Stimulated activated memory B cell treated with anti-CD40 and anti-IgM and Interleukin-4, amounts not matched to agents 10 μg/mL and 1 μg/mL and 100 μg/mL, for 72 hours (primary cell): ENCODE measurements around the gene CTDP1.
"Not testable (repeated sequence)": the region's sequence is repeated elsewhere in the genome, so short reads cannot be mapped to it uniquely, and the experiment has no call there.

Source experiments
- ATAC-seq: fragments of 150-1000 bp; cut with Tn5 transposase; 2 replicates; pipeline ENCODE4 v1.10.0; 2021
- H3K27ac Mint-ChIP-seq: one replicate; pipeline ENCODE4 v1.8.0; 2022; ENCODE audit warnings: mild to moderate bottlenecking, mixed read lengths
- H3K27me3 Mint-ChIP-seq: one replicate; pipeline ENCODE4 v1.8.0; 2022; ENCODE audit warnings: mixed read lengths
- H3K36me3 Mint-ChIP-seq: one replicate; pipeline ENCODE4 v1.8.0; 2022; ENCODE audit warnings: mixed read lengths
- H3K4me1 Mint-ChIP-seq: one replicate; pipeline ENCODE4 v1.8.0; 2022; ENCODE audit warnings: mixed read lengths
- H3K4me3 Mint-ChIP-seq: one replicate; pipeline ENCODE4 v1.8.0; 2022; ENCODE audit warnings: mild to moderate bottlenecking, moderate library complexity, mixed read lengths
- H3K9me3 Mint-ChIP-seq: one replicate; pipeline ENCODE4 v1.8.0; 2022; ENCODE audit warnings: mixed read lengths

CTDP1 gene

DNA sequence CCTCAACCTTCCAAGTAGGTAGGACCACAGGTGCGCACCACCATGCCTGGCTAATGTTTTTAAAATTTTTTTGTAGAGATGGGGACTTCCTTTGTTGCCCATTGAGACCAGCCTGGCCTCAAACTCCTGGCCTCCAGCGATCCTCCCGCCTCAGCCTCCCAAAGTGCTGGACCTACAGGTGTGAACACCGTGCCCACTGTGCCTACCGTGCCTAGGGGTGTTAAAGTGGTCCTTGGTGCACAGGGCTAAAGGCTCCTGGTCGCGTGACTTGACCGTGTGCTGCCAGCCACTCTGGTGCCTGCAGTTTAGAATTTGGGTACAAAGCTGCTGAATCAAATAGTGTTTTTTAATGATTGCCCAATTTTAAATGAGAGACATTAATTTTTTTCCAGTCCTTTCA lies 67.1 kb downstream of the CTDP1 start:
- Mint-ChIP-seq H3K4me1 (no peaks in the 10 kb centered on the region), H3K27ac (no peak overlapping the region), H3K9me3 (peaks cover 7% of the 10 kb centered on the region), H3K4me3 (no peak overlapping the region), H3K36me3 (peaks cover 72% of the 10 kb centered on the region), H3K27me3 (no peaks in the 10 kb centered on the region)
- no peak for ATAC-seq

DNA sequence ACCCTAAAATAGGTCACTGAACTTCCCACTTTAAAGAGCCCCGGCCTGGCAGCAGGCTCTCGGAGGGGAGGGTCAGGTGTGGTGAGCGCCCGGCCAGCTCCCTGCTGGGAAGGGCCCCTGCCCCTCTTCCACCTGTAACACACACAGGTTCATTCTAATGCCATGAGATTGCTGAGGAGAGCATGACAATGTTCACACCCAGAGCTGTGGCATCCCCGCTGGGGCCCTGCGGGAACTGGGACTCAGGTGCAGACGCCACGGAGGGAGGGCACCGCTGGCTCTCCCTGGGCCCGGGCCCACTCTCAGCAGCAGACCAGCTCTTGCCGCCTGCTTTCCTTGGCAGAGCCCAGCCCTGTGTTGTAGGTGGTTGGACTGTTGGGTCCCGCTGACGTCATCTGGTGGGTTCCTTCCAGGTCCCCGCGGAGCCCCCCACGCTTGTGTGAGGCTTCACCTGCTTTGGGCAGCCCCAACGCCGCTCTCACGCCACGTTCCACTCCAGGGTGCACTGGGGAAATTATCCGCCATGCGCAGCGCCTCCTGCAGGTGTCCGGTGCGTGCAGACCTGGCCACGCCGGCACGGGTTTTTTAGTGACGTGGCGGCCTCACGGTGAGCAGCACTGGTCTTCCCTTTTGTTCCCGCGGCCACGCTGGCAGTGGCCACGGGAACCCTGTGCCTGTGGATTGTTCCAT lies 67.7 kb downstream of the CTDP1 start:
- no peak for ATAC-seq
- H3K27me3 Mint-ChIP-seq: no peaks in the 10 kb centered on the region
- peaks cover 68% of the 10 kb centered on the region for H3K36me3 Mint-ChIP-seq
- no peaks in the 10 kb centered on the region for H3K4me1 Mint-ChIP-seq
- H3K4me3 Mint-ChIP-seq: no peak overlapping the region
- peaks cover 7% of the 10 kb centered on the region for H3K9me3 Mint-ChIP-seq
- no peak overlapping the region for H3K27ac Mint-ChIP-seq

DNA sequence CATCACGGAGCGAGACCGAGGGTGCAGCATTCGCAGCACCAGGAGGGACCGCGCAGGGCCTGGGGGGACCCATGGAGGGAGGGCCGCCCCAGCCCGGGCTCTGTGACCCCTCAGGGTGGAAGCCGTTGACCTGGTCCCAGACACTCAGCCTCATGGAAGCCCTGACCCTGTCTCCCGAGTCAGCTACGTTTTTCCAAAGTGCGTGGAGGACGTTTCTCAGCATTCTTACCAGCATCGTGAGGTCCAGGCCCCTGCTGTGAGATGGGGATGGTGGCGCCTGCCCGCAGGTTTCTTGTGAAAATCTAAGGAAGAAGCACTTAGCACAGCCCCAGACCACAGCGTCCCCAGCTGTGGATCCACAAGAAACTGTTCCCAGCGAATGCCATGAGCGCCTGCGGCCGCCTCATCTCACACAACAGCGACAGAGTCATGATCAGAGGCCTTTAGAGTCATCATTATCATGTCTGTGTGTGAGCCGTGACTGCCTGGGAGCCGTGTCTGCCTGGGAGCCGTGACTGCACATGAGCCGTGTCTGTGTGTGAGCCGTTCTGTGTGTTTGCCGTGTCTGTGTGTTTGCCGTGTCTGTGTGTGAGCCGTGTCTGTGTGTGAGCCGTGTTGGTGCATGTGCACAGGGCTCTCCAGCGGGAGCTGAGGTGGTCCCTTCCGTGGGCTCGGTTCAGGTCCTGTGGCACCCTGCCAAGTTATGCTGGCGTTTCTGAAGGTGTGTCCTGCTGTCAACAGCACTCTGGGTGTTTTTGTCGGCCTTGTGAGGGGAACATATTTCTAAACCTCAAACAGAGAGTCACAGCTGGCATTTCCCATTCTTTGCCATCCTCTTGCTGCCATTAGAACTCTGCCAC lies 68.9 kb downstream of the CTDP1 start:
- Mint-ChIP-seq H3K27ac (no peak overlapping the region), H3K4me1 (no peaks in the 10 kb centered on the region)

DNA sequence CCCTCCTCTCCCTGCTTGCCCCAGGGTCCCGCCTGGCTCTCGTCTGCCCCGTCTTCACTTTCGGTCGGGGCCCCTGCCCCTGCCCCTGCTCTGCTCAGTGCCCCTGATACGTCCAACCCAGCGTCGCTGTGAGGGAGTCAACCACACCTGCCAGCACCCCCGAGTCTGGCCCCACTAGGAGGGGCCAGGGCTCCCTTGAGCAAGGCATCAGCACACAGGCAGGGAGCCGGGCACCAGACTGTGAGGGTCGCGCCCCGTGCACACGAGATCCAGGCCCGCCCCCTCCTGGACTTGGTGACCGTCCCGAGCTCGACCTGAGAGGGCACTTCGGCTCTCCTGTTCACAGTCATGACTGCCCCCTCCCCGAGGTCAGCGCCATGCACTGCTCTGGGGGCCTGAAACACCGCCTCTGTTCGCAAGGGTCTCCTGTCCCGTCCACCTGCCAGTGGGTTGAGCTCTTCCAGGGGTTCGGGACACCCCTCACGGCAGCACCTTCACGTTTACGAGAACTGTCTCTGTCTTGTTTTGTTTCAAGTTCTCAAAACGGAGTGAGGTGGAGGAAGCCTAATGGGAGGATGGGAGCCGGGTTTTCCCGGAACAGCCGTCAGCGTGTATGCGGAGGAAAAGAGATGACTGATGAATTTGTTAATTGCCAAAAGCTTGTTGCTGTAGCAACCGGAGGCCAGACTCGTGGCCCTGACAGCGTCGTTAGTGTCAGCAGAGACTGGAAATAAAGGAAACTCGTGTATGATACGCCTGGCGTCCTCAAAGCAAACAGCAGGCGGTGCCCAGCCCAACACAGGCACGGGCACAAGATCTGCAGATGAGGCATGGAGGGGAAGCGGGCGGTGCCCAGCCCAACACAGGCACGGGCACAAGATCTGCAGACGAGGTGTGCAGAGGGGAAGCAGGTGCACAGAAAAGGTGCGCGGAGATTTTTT lies 69.9 kb downstream of the CTDP1 start:
- no peak for ATAC-seq
- Mint-ChIP-seq H3K9me3 (peaks cover 2% of the 10 kb centered on the region), H3K4me1 (no peaks in the 10 kb centered on the region), H3K27ac (no peak overlapping the region), H3K4me3 (no peak overlapping the region), H3K36me3 (peaks cover 61% of the 10 kb centered on the region), H3K27me3 (no peaks in the 10 kb centered on the region)

More for the DNA sequence above, 68.9 kb downstream of the CTDP1 start:
- Mint-ChIP-seq H3K27me3 (no peaks in the 10 kb centered on the region), H3K9me3 (peaks cover 7% of the 10 kb centered on the region), H3K4me3 (no peak overlapping the region), H3K36me3 (peaks cover 61% of the 10 kb centered on the region)
- ATAC-seq: no peak

DNA sequence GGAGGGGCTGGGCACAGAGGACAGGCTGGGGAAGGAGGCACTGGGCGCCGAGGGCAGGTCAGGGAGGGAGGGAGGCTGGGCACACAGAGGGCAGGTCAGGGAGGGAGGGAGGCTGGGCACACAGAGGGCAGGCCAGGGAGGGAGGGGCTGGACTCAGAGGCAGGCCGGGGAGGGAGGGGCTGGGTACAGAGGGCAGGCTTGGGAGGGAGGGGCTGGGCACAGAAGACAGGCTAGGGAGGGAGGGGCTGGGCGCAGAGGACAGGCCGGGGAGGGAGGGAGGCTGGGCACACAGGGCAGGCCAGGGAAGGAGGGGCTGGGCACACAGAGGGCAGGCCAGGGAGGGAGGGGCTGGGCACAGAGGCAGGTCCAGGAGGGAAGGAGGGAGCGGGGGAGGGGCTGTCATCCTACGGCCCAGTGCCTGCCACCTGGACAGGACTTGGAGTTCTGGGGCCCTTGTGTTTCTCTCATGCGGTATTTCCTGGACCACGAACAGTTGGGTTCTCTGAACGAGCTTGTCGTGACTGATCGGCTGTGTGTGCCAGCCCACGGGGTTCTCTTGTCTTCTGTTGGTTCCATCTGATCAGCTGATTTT lies 71.5 kb downstream of the CTDP1 start:
- Mint-ChIP-seq H3K27ac (no peak overlapping the region), H3K9me3 (peaks cover 2% of the 10 kb centered on the region), H3K27me3 (no peaks in the 10 kb centered on the region), H3K36me3 (peaks cover 70% of the 10 kb centered on the region), H3K4me3 (no peak overlapping the region), H3K4me1 (no peaks in the 10 kb centered on the region)
- ATAC-seq: no peak

DNA sequence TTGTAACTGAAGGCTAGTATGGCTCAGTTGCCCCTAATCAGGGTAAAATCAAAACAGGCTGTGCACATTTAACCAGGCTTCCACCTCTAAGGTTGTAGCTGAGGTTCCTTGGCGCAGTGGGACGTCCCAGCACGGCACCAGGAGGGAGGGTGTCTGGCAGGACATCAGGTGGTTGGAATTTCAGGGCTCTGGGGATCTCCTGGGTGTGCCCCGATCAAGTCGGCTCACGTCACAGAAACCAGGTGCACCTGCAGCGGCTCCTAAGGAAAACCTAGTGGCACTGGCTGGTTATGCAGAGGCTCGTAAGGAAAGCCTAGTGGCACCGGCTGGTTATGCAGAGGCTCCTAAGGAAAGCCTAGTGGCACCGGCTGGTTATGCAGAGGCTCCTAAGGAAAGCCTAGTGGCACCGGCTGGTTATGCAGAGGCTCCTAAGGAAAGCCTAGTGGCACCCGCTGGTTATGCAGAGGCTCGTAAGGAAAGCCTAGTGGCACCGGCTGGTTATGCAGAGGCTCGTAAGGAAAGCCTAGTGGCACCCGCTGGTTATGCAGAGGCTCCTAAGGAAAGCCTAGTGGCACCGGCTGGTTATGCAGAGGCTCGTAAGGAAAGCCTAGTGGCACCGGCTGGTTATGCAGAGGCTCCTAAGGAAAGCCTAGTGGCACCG lies 72.4 kb downstream of the CTDP1 start:
- not testable (repeated sequence) for H3K27me3 Mint-ChIP-seq, ATAC-seq, H3K4me3 Mint-ChIP-seq, H3K4me1 Mint-ChIP-seq, H3K27ac Mint-ChIP-seq, H3K9me3 Mint-ChIP-seq
- peaks cover 72% of the 10 kb centered on the region for H3K36me3 Mint-ChIP-seq

DNA sequence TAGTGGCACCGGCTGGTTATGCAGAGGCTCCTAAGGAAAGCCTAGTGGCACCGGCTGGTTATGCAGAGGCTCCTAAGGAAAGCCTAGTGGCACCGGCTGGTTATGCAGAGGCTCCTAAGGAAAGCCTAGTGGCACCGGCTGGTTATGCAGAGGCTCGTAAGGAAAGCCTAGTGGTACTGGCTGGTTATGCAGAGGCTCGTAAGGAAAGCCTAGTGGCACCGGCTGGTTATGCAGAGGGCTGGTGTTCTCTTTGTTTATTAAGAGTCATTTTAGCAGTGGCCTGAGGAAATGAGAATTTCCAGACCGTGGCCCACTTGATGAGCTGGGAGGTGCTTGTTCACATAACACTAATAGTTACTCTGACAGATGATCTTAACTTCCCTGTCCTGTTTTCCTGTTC lies 73.3 kb downstream of the CTDP1 start:
- not testable (repeated sequence) for H3K27ac Mint-ChIP-seq, H3K9me3 Mint-ChIP-seq, H3K4me1 Mint-ChIP-seq, H3K27me3 Mint-ChIP-seq, H3K4me3 Mint-ChIP-seq, ATAC-seq
- peaks cover 72% of the 10 kb centered on the region for H3K36me3 Mint-ChIP-seq

DNA sequence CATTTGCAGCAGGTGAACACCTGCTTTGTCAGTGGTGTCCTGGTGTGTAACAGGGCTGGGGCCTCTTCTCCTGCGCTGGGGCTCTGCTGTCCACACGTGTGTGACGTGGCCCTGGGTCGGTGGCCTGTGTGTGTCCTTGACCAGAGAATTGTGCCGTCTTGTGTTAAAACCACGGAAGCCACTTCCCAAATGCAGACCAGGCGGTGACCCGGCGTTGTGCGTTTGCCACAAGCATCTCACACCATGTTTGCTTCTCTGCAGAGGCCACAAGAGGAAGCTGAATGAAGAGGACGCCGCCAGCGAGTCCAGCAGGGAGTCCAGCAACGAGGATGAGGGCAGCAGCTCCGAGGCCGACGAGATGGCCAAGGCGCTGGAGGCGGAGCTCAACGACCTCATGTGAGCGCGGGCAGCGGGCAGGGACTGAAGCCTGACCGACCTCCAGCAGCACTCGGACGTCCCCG lies 73.8 kb downstream of the CTDP1 start:
- Mint-ChIP-seq H3K27ac (no peak overlapping the region), H3K4me3 (no peak overlapping the region), H3K9me3 (peaks cover 7% of the 10 kb centered on the region), H3K27me3 (no peaks in the 10 kb centered on the region), H3K4me1 (no peaks in the 10 kb centered on the region), H3K36me3 (peaks cover 75% of the 10 kb centered on the region)
- no peak for ATAC-seq

DNA sequence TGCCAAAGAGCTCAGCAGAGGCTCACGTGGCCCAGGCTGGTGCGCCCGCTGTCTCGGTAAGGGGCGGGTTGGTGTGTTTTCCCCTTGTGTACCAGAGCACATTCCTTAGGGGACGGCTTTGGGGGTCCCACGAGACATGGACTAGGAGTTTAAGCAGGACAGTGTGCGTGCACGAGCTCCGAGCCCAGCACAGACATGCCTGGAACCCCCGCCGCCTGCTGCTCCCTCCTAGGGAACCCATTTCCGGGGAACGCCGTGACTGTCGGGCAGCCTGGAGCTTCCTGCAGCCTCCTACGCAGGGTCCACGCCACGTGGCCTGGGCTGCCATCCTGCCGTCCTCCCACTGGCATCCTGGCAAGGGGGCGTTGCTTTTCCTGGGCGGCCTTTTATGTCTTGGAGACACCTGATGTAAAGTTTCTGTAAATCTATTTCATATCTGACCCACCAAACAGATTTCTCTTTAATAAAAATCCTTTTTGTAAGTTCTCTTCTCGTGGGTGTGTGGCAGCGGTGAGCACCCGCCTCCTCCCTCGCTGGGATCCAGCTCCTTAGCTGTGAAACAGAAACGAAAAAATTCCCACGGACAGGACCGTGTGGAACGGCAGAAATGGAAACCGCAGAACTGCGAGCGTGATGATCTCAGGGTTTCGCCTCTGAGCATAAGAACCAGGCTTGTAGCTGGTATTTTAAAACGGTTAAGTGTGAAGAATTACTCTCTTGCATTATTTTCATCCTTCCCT lies 74.6 kb downstream of the CTDP1 start:
- Mint-ChIP-seq H3K27ac (no peak overlapping the region), H3K9me3 (peaks cover 9% of the 10 kb centered on the region), H3K4me1 (no peaks in the 10 kb centered on the region), H3K4me3 (no peak overlapping the region), H3K27me3 (no peaks in the 10 kb centered on the region), H3K36me3 (peaks cover 74% of the 10 kb centered on the region)
- no peak for ATAC-seq

DNA sequence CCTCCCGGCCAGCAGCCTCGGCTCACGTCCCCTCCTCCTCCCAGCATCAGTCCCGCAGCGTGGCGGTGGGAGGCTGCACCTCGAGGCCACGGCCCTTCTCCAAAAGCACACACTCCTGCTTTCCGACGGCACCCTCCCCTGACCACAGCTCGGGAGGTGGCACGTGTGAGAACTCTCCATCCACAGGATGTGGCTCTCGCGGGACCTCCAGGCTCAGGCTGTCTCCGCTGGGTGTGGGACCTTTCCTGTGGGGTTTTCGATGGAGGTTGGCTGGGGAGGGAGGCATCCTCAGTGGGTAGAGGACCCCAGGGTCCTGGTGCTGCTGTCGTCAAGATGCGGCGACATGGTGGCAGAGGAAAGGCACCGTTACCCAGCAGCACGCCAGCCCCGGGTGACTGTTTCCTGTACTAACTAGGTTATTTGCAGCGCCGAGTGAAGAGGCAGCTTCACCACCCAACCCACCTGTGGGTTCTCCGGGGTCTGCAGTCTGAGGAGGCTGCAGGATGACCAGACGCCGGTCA lies 75.3 kb downstream of the CTDP1 start:
- Mint-ChIP-seq H3K4me1 (no peaks in the 10 kb centered on the region), H3K9me3 (peaks cover 9% of the 10 kb centered on the region), H3K27me3 (no peaks in the 10 kb centered on the region), H3K27ac (no peak overlapping the region), H3K4me3 (no peak overlapping the region), H3K36me3 (peaks cover 74% of the 10 kb centered on the region)
- ATAC-seq: no peak

DNA sequence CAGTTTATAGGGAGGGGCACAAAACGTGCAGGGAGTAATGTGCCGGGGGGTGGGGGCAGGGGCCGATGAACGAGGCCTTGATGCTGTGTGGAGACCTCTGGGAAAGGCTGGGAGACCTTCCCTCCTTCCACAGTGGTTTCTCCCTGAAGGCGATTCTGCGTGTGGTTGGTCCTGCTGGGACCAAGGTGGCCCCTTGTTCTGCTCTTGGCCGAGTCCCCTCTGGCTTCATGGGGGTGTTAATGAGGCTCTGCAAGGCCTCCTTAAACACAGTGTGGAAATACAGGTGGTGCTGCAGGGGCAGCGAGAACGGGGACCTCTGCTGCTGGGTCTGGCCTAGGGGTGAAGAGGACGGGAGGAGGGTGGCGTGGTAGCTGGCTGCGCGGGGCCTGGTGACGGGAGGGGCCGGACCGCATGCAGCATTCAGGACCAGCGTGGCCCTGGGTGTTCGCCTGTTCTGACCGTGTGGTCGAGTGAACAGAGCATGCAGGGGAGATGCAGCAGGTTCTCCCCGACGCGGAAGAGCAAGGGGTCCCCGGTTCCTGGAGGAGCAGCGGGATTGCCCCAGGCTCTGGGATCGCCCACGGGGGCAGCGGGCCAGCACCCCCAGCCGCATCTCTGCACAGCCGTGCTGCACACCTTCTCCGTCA lies 76.0 kb downstream of the CTDP1 start:
- ATAC-seq: no peak

DNA sequence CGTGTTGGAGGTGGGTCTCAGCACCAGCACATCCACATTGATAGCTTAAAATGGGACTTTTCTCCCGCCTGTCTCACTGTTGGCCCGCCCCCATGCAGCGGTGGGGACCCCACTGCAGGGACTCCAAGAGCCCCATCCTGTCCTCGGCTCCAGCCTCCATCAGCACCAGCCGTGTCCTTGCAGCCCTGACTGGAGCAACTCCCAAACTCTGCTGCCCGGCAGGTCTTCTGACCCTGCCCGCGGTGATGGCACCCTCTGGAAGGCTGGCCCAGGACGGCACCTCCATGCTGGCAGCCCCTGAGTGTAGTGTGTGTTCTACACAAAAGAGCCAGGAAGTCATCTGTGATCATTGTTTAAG lies 76.5 kb downstream of the CTDP1 start:
- no peak for ATAC-seq
- Mint-ChIP-seq H3K36me3 (peaks cover 77% of the 10 kb centered on the region), H3K27me3 (no peaks in the 10 kb centered on the region), H3K27ac (no peak overlapping the region), H3K9me3 (peaks cover 12% of the 10 kb centered on the region), H3K4me1 (no peaks in the 10 kb centered on the region), H3K4me3 (no peak overlapping the region)

More for the DNA sequence above, 76.0 kb downstream of the CTDP1 start:
- H3K9me3 Mint-ChIP-seq: peaks cover 12% of the 10 kb centered on the region
- H3K4me3 Mint-ChIP-seq: no peak overlapping the region
- no peaks in the 10 kb centered on the region for H3K4me1 Mint-ChIP-seq
- no peaks in the 10 kb centered on the region for H3K27me3 Mint-ChIP-seq
- no peak overlapping the region for H3K27ac Mint-ChIP-seq
- peaks cover 77% of the 10 kb centered on the region for H3K36me3 Mint-ChIP-seq

DNA sequence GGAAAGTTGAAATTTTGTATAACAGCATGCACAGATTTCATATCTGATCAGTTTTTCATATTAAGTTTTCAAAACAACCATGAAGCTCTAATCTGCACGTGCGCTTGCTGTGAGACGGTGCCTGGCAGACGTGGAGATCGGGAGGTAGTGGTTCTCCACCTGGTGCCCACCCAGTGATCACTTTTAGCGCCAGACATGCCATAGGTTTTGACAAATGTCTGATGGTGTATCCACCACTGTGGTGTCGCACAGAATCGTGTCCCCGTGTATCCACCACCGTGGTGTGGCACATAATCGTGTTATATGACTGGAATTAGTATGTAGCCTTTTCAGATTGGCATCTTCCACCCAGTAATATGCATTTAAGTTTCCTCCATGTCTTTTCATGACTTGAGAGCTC lies 77.2 kb downstream of the CTDP1 start:
- no peak for ATAC-seq
- no peaks in the 10 kb centered on the region for H3K4me1 Mint-ChIP-seq
- no peaks in the 10 kb centered on the region for H3K27me3 Mint-ChIP-seq
- peaks cover 71% of the 10 kb centered on the region for H3K36me3 Mint-ChIP-seq
- H3K9me3 Mint-ChIP-seq: peaks cover 15% of the 10 kb centered on the region
- no peak overlapping the region for H3K27ac Mint-ChIP-seq
- H3K4me3 Mint-ChIP-seq: no peak overlapping the region
